ENCODE results near the gene HES4. TPM values are rescaled to one million over a fixed set of nuclear protein-coding genes. Genes with fewer than 3 reads are reported as not detected.

The HES4 gene
- total RNA-seq, 2 experiments from 2014 or later = 5.7 to 9.0 TPM

DNA sequence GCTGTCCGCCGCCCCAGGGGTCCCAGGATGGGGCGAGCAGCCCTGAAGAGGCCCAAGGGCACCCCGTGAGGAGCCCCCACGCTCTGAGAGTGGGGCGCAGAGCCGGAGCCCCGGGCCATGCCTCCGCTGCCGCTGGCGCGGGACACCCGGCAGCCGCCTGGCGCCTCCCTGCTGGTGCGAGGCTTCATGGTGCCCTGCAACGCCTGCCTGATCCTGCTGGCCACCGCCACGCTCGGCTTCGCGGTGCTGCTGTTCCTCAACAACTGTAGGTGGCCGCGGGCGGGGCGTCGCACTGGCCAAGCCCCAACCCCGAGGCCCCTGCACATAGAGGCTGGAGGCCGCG is 34.5 kb upstream of the HES4 start:
- H3K27ac Mint-ChIP-seq = peak overlapping the region; percentile 57
- H3K27me3 Mint-ChIP-seq = peaks cover 31% of the 10 kb centered on the region
- peak overlapping the region; percentile 66 for H3K4me3 Mint-ChIP-seq
- intact Hi-C loops (cut with micrococcal nuclease) = no loop called here
- H3K36me3 Mint-ChIP-seq (ENCODE audit: low read depth) = no peaks in the 10 kb centered on the region
- ChIA-PET CTCF (interaction anchor here (1.4 to 3.6 kb wide), 4 partner anchors 16 to 216 kb away, joined by 3 to 38 read pairs (median 10); no protein-coding TSS in a partner anchor), POLR2A (interaction anchor here (0.9 to 2.3 kb wide), 3 partner anchors 10 to 30 kb away, joined by 3 to 7 read pairs (median 4); no protein-coding TSS in a partner anchor)
- TF ChIP-seq, protein P1, sequence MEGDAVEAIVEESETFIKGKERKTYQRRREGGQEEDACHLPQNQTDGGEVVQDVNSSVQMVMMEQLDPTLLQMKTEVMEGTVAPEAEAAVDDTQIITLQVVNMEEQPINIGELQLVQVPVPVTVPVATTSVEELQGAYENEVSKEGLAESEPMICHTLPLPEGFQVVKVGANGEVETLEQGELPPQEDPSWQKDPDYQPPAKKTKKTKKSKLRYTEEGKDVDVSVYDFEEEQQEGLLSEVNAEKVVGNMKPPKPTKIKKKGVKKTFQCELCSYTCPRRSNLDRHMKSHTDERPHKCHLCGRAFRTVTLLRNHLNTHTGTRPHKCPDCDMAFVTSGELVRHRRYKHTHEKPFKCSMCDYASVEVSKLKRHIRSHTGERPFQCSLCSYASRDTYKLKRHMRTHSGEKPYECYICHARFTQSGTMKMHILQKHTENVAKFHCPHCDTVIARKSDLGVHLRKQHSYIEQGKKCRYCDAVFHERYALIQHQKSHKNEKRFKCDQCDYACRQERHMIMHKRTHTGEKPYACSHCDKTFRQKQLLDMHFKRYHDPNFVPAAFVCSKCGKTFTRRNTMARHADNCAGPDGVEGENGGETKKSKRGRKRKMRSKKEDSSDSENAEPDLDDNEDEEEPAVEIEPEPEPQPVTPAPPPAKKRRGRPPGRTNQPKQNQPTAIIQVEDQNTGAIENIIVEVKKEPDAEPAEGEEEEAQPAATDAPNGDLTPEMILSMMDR (IDR thresholded peaks at IDR 0.05) = no peak
- H3K4me1 Mint-ChIP-seq (ENCODE audit: low read depth) = peaks cover 23% of the 10 kb centered on the region
- no peak for DNase-seq
- H3K9me3 Mint-ChIP-seq = no peaks in the 10 kb centered on the region
- no peak for ATAC-seq

DNA sequence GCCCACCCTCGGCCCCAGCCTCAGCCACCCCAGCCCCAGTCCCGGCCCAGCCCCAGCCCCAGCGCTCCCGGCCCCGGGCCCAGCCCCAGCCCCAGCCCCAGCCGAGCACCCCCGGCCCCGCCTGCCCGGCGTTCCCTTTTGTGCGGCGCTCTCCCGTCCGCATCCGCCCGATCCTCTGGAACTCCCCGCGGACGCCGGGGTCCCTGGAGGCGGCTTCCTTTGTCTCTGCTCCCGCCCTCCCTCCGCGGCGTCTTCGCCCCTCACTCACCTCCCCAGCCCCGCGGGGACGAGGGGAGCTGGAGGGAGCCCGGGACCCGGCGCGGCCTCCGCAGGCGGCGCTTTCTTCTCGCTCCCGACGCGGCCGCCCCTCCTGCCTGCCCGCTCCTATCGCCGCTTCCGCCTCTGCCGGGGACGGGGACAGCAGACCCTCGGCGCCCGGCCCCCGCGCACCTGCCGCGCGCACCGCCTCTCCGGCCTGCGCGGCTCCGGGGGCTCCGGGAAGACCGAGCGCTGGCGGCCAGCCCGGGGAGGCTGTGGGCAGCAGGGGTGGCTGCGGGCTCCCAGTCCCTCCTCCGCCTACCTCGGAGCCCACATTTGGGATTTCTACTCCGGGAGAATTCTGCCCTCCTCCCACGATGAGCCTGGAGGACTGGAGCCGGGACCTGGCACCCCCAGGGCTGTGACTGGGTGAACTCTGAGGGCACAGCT is 34.0 kb upstream of the HES4 start:
- intact Hi-C loops (cut with micrococcal nuclease) = no loop called here
- peaks cover 27% of the 10 kb centered on the region for H3K27me3 Mint-ChIP-seq
- peak; percentile 37 for DNase-seq
- no peaks in the 10 kb centered on the region for H3K9me3 Mint-ChIP-seq
- peak; percentile 9 for ATAC-seq
- peak overlapping the region; percentile 66 for H3K4me3 Mint-ChIP-seq
- ChIA-PET POLR2A (interaction anchor here (0.9 to 2.3 kb wide), 6 partner anchors 11 to 171 kb away, joined by 3 to 8 read pairs (median 4); partner anchors contain the start of gene ISG15), CTCF (interaction anchor here (0.6 to 3.6 kb wide), 18 partner anchors 10 to 340 kb away, joined by 3 to 38 read pairs (median 4); partner anchors contain the start of gene ISG15)
- TF ChIP-seq, protein P1 (IDR thresholded peaks at IDR 0.05) = no peak
- H3K27ac Mint-ChIP-seq = no peak overlapping the region
- no peaks in the 10 kb centered on the region for H3K36me3 Mint-ChIP-seq (ENCODE audit: low read depth)
- H3K4me1 Mint-ChIP-seq (ENCODE audit: low read depth) = peaks cover 17% of the 10 kb centered on the region

DNA sequence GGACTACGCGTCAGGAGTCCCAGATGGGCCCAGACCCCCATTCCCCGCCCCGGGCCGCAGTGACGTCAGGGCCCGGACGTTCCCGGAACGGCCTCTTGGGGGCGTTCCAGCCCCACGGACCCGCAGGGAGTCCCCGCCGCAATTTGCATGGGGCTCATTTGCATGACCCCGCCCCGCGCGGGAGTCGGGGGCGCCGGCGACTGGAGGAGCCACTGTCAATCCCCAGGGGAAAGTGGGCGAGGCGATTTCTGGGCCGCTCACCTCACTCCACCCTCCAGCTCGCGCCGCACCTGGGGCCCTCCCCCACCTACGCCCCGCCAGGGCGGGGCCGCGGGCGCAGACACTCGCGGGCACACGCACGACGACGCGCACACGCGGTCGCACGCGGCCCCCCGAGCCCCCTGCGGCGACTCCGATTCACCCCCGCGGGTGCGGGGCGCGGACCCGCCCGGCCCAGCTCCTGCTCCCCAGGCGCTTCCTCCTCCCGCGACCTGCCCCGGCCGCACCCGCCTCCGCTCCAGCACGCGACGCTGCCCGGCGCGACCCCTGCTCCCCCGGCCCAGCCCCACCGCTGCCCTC is 33.2 kb upstream of the HES4 start:
- ATAC-seq (peak; percentile 96), DNase-seq (peak; percentile 97)
- no peaks in the 10 kb centered on the region for H3K36me3 Mint-ChIP-seq (ENCODE audit: low read depth)
- H3K4me1 Mint-ChIP-seq (ENCODE audit: low read depth) = peaks cover 12% of the 10 kb centered on the region
- peak overlapping the region; percentile 42 for H3K4me3 Mint-ChIP-seq
- H3K9me3 Mint-ChIP-seq = no peaks in the 10 kb centered on the region
- TF ChIP-seq, protein P1 (IDR thresholded peaks at IDR 0.05) = peak; percentile 90
- no peak overlapping the region for H3K27ac Mint-ChIP-seq
- intact Hi-C loops (cut with micrococcal nuclease) = no loop called here
- CTCF ChIA-PET = interaction anchor here (0.6 to 3.6 kb wide), 19 partner anchors 10 to 340 kb away, joined by 3 to 38 read pairs (median 3); partner anchors contain the start of gene ISG15
- POLR2A ChIA-PET = interaction anchor here (0.7 to 2.3 kb wide), 8 partner anchors 12 to 176 kb away, joined by 3 to 8 read pairs (median 4); partner anchors contain the start of gene ISG15
- H3K27me3 Mint-ChIP-seq = peaks cover 23% of the 10 kb centered on the region

DNA sequence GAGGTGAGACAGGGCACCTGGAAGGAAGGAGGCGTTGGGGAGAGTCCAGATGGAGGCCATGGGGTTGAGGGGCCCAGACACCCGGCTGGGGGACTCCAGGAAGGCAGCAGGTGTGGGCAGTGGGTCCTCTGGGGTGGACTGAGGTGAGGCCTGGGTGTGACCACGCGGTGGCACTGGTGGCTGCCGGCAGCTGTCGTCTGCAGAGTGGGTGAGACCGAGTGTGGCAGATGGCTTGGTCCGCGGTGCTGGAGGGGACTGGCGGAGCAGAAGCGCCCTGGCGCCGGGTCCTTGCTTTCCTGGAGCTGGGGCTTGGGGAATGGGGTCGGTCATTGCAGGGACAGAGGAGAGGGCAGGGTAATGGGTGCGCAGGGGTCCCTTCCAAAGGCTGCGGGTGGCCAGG is 32.5 kb upstream of the HES4 start:
- intact Hi-C loops (cut with micrococcal nuclease) = no loop called here
- peaks cover 20% of the 10 kb centered on the region for H3K27me3 Mint-ChIP-seq
- DNase-seq (no peak), ATAC-seq (no peak)
- H3K36me3 Mint-ChIP-seq (ENCODE audit: low read depth) = no peaks in the 10 kb centered on the region
- POLR2A ChIA-PET = interaction anchor here (0.8 to 2.3 kb wide), 7 partner anchors 10 to 32 kb away, joined by 3 to 8 read pairs (median 5); partner anchors contain the start of gene ISG15
- peak overlapping the region; percentile 27 for H3K4me3 Mint-ChIP-seq
- CTCF ChIA-PET = interaction anchor here (1.0 to 3.6 kb wide), 13 partner anchors 9 to 341 kb away, joined by 3 to 38 read pairs (median 5); partner anchors contain the start of gene ISG15
- peaks cover 12% of the 10 kb centered on the region for H3K4me1 Mint-ChIP-seq (ENCODE audit: low read depth)
- no peaks in the 10 kb centered on the region for H3K9me3 Mint-ChIP-seq
- peak overlapping the region; percentile 66 for H3K27ac Mint-ChIP-seq
- TF ChIP-seq, protein P1 (IDR thresholded peaks at IDR 0.05) = no peak
